ENCODE measurements around the gene SF3B6.

Gene SF3B6

DNA sequence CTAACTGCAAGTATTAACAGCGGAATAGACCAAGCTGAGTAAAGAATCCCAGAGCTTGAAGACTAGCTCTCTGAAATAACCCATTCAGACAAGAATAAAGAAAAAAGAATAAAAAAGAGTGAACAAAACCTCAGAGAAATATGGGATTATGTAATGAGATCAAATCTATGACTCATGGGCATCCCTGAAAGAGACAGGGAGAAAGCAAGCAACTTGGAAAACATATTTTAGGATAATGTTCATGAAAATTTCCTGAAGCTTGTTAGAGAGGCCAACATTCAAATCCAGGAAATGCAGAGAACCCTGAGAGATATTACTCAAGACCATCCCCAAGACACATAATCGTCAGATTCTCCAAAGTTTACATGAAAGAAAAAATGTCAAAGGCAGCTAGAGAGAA is 29.7 kb upstream of the SF3B6 start:
- no peak overlapping the region for H2AFZ ChIP-seq (ENCODE audit: low read length)
- no peaks in the 10 kb centered on the region for H3K27me3 ChIP-seq (ENCODE audit: insufficient read depth, low read length)
- H3K36me3 ChIP-seq (ENCODE audit: insufficient read depth, low read length), result no peaks in the 10 kb centered on the region
- 0 out of 2 replicates have a peak, but pooled peaks cover 2% of the 10 kb centered on the region for H3K9me3 ChIP-seq (ENCODE audit: low read length)
- H3K9ac ChIP-seq (ENCODE audit: low read length), result no peak overlapping the region
- no peaks in the 10 kb centered on the region for H4K20me1 ChIP-seq (ENCODE audit: insufficient read depth, low read length)
- no peak overlapping the region for H3K4me3 ChIP-seq (ENCODE audit: low read depth, low read length, poor library complexity, severe bottlenecking)
- no peaks in the 10 kb centered on the region for H3K79me2 ChIP-seq (ENCODE audit: insufficient read depth, low read length)
- no peak overlapping the region for H3K4me2 ChIP-seq (ENCODE audit: low read length)
- no peaks in the 10 kb centered on the region for H3F3A ChIP-seq (ENCODE audit: insufficient read depth, low read length)
- no peak for TF ChIP-seq EZH2 (IDR thresholded peaks at IDR 0.05; ENCODE audit: borderline replicate concordance, low read length)
- TF ChIP-seq CTCF (IDR thresholded peaks at IDR 0.05; ENCODE audit: low read length), result no peak
- no peaks in the 10 kb centered on the region for H3K9me2 ChIP-seq (ENCODE audit: low read depth, low read length)
- no peaks in the 10 kb centered on the region for H3K4me1 ChIP-seq (ENCODE audit: insufficient read depth, low read length, severe bottlenecking)
- H3K27ac ChIP-seq (ENCODE audit: low read depth, low read length, poor library complexity, severe bottlenecking), result no peak overlapping the region

DNA sequence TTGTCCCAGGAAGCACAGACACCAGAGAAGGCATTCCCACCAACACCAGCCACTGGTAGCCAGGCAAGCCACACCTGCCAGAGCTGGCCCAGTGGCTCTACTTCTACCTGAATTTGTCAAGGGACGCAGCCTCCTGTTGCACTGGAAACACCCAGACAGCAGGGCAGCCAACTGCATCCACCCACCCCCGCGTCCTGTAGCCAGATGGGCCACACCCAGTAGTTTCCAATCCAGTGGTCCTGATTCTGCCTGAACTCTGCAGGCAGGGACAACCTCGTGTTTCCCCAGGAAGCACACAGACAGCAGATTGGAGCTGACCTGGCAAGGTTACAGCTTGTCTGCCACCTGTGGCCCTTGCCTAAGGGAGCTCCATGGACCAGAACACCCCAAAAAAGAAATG is 28.8 kb upstream of the SF3B6 start:
- Histone ChIP-seq H3F3A (ENCODE audit: insufficient read depth, low read length) (no peaks in the 10 kb centered on the region), H3K27me3 (ENCODE audit: insufficient read depth, low read length) (no peaks in the 10 kb centered on the region), H3K27ac (ENCODE audit: low read depth, low read length, poor library complexity, severe bottlenecking) (no peak overlapping the region), H2AFZ (ENCODE audit: low read length) (no peak overlapping the region), H3K9ac (ENCODE audit: low read length) (no peak overlapping the region), H3K79me2 (ENCODE audit: insufficient read depth, low read length) (no peaks in the 10 kb centered on the region), H4K20me1 (ENCODE audit: insufficient read depth, low read length) (no peaks in the 10 kb centered on the region), H3K9me2 (ENCODE audit: low read depth, low read length) (no peaks in the 10 kb centered on the region), H3K9me3 (ENCODE audit: low read length) (0 out of 2 replicates have a peak, but pooled peaks cover 2% of the 10 kb centered on the region), H3K36me3 (ENCODE audit: insufficient read depth, low read length) (no peaks in the 10 kb centered on the region), H3K4me1 (ENCODE audit: insufficient read depth, low read length, severe bottlenecking) (no peaks in the 10 kb centered on the region), H3K4me2 (ENCODE audit: low read length) (no peak overlapping the region), H3K4me3 (ENCODE audit: low read depth, low read length, poor library complexity, severe bottlenecking) (no peak overlapping the region)
- TF ChIP-seq EZH2 (IDR thresholded peaks at IDR 0.05; ENCODE audit: borderline replicate concordance, low read length) (no peak), CTCF (IDR thresholded peaks at IDR 0.05; ENCODE audit: low read length) (no peak)

DNA sequence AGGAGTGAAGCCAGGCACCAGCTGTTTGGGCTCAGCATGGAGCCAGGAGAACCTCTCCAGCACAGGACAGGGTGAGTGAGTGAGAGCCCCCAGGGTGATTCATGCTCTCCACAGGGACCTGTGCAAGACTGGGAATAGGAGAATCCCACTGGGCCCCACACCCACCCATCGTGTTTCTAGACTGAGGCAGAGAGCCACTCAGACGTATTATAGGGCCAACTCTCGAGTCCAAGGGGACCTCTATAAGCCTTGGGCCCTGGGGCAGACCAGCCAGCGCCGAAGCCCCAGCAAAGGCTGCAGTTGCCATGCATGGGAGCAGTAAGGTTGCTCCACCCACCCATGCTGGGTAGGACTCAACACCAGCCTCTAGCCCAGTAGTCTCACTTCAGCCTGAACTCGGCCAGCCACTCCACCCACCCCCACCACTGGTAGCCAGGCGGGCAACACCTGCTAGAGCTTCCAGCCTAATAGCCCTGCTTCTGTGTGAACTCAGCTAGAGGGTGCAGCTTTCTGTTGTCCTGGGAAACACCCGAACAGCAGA is 28.1 kb upstream of the SF3B6 start:
- TF ChIP-seq CTCF (IDR thresholded peaks at IDR 0.05; ENCODE audit: low read length) (no peak), EZH2 (IDR thresholded peaks at IDR 0.05; ENCODE audit: borderline replicate concordance, low read length) (no peak)
- Histone ChIP-seq H3K4me3 (ENCODE audit: low read depth, low read length, poor library complexity, severe bottlenecking) (no peak overlapping the region), H3K27ac (ENCODE audit: low read depth, low read length, poor library complexity, severe bottlenecking) (no peak overlapping the region), H3F3A (ENCODE audit: insufficient read depth, low read length) (no peaks in the 10 kb centered on the region), H2AFZ (ENCODE audit: low read length) (no peak overlapping the region), H3K4me1 (ENCODE audit: insufficient read depth, low read length, severe bottlenecking) (no peaks in the 10 kb centered on the region), H3K36me3 (ENCODE audit: insufficient read depth, low read length) (no peaks in the 10 kb centered on the region), H3K9me2 (ENCODE audit: low read depth, low read length) (no peaks in the 10 kb centered on the region), H3K9ac (ENCODE audit: low read length) (no peak overlapping the region), H3K9me3 (ENCODE audit: low read length) (0 out of 2 replicates have a peak, but pooled peaks cover 2% of the 10 kb centered on the region), H3K4me2 (ENCODE audit: low read length) (no peak overlapping the region), H4K20me1 (ENCODE audit: insufficient read depth, low read length) (no peaks in the 10 kb centered on the region), H3K27me3 (ENCODE audit: insufficient read depth, low read length) (no peaks in the 10 kb centered on the region), H3K79me2 (ENCODE audit: insufficient read depth, low read length) (no peaks in the 10 kb centered on the region)

Measured in OCI-LY1 (cell line).